Sigmoid colon (tissue), 7 donors: ENCODE measurements around the gene FRYL. TPM values are rescaled to one million over a fixed set of nuclear protein-coding genes. Genes with fewer than 3 reads are reported as not detected.

ENCODE experiments used
- DNase-seq: peaks from one replicate; pipeline ENCODE4 v3.0.0-alpha.2; 2019
- H3K27ac ChIP-seq, 4 donors: fragments of 200-600 bp; sonication (generic); one replicate each; pipeline ENCODE4 v1.5.1; 2016 to 2019; ENCODE audit warnings: mild to moderate bottlenecking in 1 of 4
- H3K27me3 ChIP-seq, 3 donors: fragments of 200-600 bp; sonication (generic); one replicate each; pipeline ENCODE4 v1.5.1; 2019; ENCODE audit warnings: mild to moderate bottlenecking in 1 of 3
- H3K36me3 ChIP-seq, 4 donors: fragments of 200-600 bp; sonication (generic); one replicate each; pipeline ENCODE4 v1.5.1; 2016 to 2019
- H3K4me1 ChIP-seq, 4 donors: fragments of 200-600 bp; sonication (generic); one replicate each; pipeline ENCODE4 v1.5.1; 2017 to 2019
- H3K4me3 ChIP-seq, 4 donors: fragments of 200-600 bp; sonication (generic); one replicate each; pipeline ENCODE4 v1.5.1; 2017 to 2019; ENCODE audit warnings: mild to moderate bottlenecking in 2 of 4, moderate library complexity in 1 of 4
- H3K9me3 ChIP-seq, 4 donors: fragments of 200-600 bp in 3 of 4; sonication (generic) in 3 of 4; one replicate each; pipeline versions ENCODE4 v1.5.1 to v1.6.1; 2013 to 2019
- EP300 ChIP-seq, 4 donors: sonication (generic); formaldehyde crosslinking; IDR thresholded peaks; one replicate each; pipeline ENCODE4 v1.6.1; 2017; ENCODE audit warnings: antibody characterized with exemption in 4 of 4
- POLR2A ChIP-seq, 2 donors: fragments of 450-650 bp; IDR thresholded peaks; one replicate each; pipeline ENCODE4 v1.6.1; 2016; ENCODE audit warnings: antibody characterized with exemption in 2 of 2, mild to moderate bottlenecking in 2 of 2, moderate library complexity in 2 of 2
- POLR2AphosphoS5 ChIP-seq, 4 donors: sonication (generic); formaldehyde crosslinking; IDR thresholded peaks; one replicate each; pipeline ENCODE4 v1.6.1; 2017; ENCODE audit warnings: antibody characterized with exemption in 4 of 4
- WGBS, 2 donors: extraction: QIAGEN DNeasy Blood & Tissue Kit; methylation state at CpG; one replicate each; pipeline ENCODE4 v1.1.7; 2013; 5-methylcytosine and 5-hydroxymethylcytosine counted together
- intact Hi-C: fragments of 100-400 bp; cut with DNase I; formaldehyde crosslinking; loops from one replicate; pipeline ENCODE4 v1.15.1; 2023
- polyA plus RNA-seq, 3 donors: library from polyadenylated mRNA; stranded (reverse); fragments of 200-250 nt; gene quantifications; one replicate each; pipeline ENCODE4 v1.2.3, GENCODE V29; 2013
- total RNA-seq, 4 donors: library from RNA; depleted of rRNA; stranded (reverse); fragments of >200 nt; gene quantifications; one replicate each; pipeline ENCODE4 v1.1.0, GENCODE V29; 2016
- TF ChIP-seq, protein P1 (sequence below), 4 experiments: fragments of 450-650 bp in 3 of 4; fragments of 200-600 bp in 1 of 4; IDR thresholded peaks; one replicate each; pipeline ENCODE4 v1.5.1; 2016 to 2019; ENCODE audit warnings: antibody characterized with exemption in 4 of 4, mild to moderate bottlenecking in 3 of 4, moderate library complexity in 2 of 4
- donor health status: healthy with polysubstance abuse.
- donor health status: Bipolar disorder and iron deficiency.
- donor health status: healthy.

Gene FRYL
- total and polyA plus RNA-seq, 7 donors: 41.4 to 72.4 (median 55.0) TPM

DNA sequence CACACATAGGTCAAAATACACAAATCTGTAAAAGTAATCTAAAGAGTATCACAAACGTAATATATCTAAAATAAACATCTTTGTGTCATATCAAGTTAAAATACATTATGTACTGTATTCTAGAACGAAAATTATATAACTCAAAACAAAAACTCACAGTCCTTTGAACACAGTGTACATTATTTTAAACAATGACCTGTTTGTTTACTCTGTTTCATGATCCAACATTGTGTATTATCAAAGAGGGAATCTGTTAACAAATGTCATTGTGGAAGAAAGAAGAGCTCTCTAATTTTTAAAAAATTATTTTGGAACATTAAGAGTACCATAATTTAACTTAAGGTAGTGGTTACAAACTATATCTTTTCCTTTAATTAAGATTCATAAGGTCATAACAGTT, 144.1 kb downstream of the FRYL start:
- intact Hi-C loops: no loop called here
- Histone ChIP-seq H3K36me3 (no peaks in the 10 kb centered on the region), H3K4me1 (peaks cover 0 to 14% (median 5%) of the 10 kb centered on the region in 4 donors), H3K4me3 (no peak overlapping the region), H3K27me3 (no peaks in the 10 kb centered on the region), H3K9me3 (no peaks in the 10 kb centered on the region), H3K27ac (no peak overlapping the region)
- no peak for DNase-seq
- WGBS, 2 donors: 8 to 31% methylated on average over 2 of the region's 2 CpGs
- TF ChIP-seq, protein P1, sequence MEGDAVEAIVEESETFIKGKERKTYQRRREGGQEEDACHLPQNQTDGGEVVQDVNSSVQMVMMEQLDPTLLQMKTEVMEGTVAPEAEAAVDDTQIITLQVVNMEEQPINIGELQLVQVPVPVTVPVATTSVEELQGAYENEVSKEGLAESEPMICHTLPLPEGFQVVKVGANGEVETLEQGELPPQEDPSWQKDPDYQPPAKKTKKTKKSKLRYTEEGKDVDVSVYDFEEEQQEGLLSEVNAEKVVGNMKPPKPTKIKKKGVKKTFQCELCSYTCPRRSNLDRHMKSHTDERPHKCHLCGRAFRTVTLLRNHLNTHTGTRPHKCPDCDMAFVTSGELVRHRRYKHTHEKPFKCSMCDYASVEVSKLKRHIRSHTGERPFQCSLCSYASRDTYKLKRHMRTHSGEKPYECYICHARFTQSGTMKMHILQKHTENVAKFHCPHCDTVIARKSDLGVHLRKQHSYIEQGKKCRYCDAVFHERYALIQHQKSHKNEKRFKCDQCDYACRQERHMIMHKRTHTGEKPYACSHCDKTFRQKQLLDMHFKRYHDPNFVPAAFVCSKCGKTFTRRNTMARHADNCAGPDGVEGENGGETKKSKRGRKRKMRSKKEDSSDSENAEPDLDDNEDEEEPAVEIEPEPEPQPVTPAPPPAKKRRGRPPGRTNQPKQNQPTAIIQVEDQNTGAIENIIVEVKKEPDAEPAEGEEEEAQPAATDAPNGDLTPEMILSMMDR (IDR thresholded peaks at IDR 0.05): no peak
- TF ChIP-seq POLR2A (IDR thresholded peaks at IDR 0.05): no peak
- no peak for TF ChIP-seq EP300 (IDR thresholded peaks at IDR 0.05)
- TF ChIP-seq POLR2AphosphoS5 (IDR thresholded peaks at IDR 0.05): no peak

DNA sequence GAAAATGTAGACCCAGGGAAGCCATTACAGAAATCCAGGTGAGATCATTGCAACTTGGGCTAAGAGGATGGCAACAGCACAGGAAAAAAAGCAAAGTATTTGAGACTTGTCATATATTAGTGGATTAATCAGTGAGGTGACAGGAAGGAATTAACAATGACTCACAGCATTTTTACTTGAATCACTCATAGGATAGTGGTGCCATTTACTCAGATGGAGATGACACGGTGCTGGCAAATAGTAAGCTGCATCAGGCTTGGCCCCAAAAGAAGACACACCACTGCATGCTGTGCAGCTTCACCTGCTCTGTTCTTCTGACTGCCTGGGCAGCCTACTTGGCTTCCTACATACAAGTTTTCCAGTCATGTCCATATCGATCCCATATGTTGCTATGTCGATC, 144.8 kb downstream of the FRYL start:
- no peaks in the 10 kb centered on the region for H3K27me3 ChIP-seq
- no peaks in the 10 kb centered on the region for H3K9me3 ChIP-seq
- 84 to 87% methylated on average over 3 of the region's 3 CpGs for WGBS, 2 donors
- intact Hi-C loops: no loop called here
- no peak overlapping the region for H3K4me3 ChIP-seq
- DNase-seq: no peak
- no peak overlapping the region for H3K27ac ChIP-seq
- no peaks in the 10 kb centered on the region for H3K36me3 ChIP-seq
- TF ChIP-seq POLR2AphosphoS5 (IDR thresholded peaks at IDR 0.05): no peak
- TF ChIP-seq, protein P1 (IDR thresholded peaks at IDR 0.05): no peak
- TF ChIP-seq POLR2A (IDR thresholded peaks at IDR 0.05): no peak
- TF ChIP-seq EP300 (IDR thresholded peaks at IDR 0.05): no peak
- peaks cover 0 to 14% (median 3%) of the 10 kb centered on the region in 4 donors for H3K4me1 ChIP-seq

DNA sequence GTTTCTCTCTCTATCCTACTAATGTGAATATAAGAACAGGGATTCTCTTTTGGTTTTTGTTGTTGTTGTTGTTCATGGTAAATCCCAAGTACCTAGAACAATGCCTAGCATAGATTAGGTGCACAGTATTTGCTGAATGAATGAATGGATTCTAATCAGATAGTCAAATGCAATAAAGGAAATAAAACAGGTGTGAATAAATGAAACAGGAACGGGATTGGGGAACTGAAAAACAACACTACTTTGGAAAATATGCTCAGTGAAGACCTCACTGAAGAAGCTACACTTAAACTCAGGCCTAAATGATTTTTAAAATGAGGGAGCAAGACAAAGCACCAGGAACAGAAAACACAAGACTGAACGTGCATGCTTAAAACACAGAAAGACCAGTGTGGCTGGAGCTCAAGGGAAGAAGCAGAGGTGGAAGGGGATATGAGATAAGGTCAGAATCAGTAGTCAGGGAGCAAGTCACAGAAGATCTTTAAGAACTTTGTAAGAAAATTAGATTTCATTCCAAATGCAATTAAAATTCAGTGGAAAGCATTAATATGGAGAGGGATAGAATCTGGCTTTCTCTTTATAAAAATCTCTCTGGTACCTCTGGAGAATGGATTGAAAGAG, 145.3 kb downstream of the FRYL start:
- no peak overlapping the region for H3K4me3 ChIP-seq
- WGBS, 2 donors: 48 to 62% methylated on average over 2 of the region's 2 CpGs
- TF ChIP-seq, protein P1 (IDR thresholded peaks at IDR 0.05): no peak
- TF ChIP-seq POLR2A (IDR thresholded peaks at IDR 0.05): no peak
- intact Hi-C loops: no loop called here
- peaks cover 0 to 14% (median 3%) of the 10 kb centered on the region in 4 donors for H3K4me1 ChIP-seq
- H3K27me3 ChIP-seq: no peaks in the 10 kb centered on the region
- no peak overlapping the region for H3K27ac ChIP-seq
- no peaks in the 10 kb centered on the region for H3K36me3 ChIP-seq
- H3K9me3 ChIP-seq: no peaks in the 10 kb centered on the region
- no peak for DNase-seq

DNA sequence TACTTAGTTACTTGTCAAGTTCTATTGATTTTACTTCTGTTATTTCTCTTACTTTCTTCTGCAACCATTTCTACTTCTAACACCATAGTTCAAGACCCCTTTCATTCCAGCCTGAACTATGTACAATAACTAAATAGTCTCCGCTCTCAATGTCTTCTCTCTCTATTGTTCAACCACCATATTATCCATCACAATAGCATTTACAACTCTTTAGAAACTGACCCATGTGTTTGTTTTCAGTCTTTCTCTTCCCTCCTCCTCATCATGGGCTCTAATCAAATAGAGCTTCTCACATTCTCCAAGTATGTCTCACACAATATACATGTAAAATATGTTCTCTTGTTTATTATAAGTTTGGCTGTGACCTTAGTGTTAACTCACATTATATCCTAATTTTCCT, 146.4 kb downstream of the FRYL start:
- no peak for DNase-seq
- TF ChIP-seq POLR2A (IDR thresholded peaks at IDR 0.05): no peak
- no peak for TF ChIP-seq POLR2AphosphoS5 (IDR thresholded peaks at IDR 0.05)
- no peak for TF ChIP-seq EP300 (IDR thresholded peaks at IDR 0.05)
- TF ChIP-seq, protein P1 (IDR thresholded peaks at IDR 0.05): no peak

DNA sequence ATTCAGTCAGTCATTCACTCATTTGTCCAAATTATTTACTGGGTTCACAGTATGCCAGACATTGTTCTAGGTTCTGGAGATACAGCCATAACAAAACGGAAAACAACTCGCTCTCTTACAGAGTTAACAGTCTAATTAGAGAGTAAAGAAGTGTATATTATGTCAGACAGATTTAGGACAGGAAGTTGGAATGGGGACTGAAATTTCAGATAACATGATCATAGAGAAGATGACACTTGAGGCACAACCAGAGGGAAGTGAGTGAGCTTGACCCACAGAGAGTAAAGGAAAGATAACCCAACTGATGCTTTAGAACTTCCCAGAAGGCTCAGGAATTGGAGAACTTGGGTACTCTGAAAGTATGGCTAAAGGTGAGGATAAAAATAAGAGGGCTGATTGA, 150.6 kb downstream of the FRYL start:
- Histone ChIP-seq H3K36me3 (no peaks in the 10 kb centered on the region), H3K4me3 (no peak overlapping the region), H3K27me3 (no peaks in the 10 kb centered on the region), H3K9me3 (no peaks in the 10 kb centered on the region), H3K4me1 (no peaks in the 10 kb centered on the region), H3K27ac (no peak overlapping the region)
- no peak for TF ChIP-seq EP300 (IDR thresholded peaks at IDR 0.05)
- no peak for TF ChIP-seq POLR2AphosphoS5 (IDR thresholded peaks at IDR 0.05)
- TF ChIP-seq, protein P1 (IDR thresholded peaks at IDR 0.05): no peak
- TF ChIP-seq POLR2A (IDR thresholded peaks at IDR 0.05): no peak
- DNase-seq: no peak
- intact Hi-C loops: no loop called here
- WGBS, 2 donors: 84 to 94% methylated on average over 2 of the region's 2 CpGs

More for the DNA sequence above, 146.4 kb downstream of the FRYL start:
- 98 to 99% methylated on average over 1 of the region's 1 CpG for WGBS, 2 donors
- intact Hi-C loops: no loop called here
- Histone ChIP-seq H3K27me3 (no peaks in the 10 kb centered on the region), H3K4me1 (peaks cover 0 to 14% (median 3%) of the 10 kb centered on the region in 4 donors), H3K36me3 (no peaks in the 10 kb centered on the region), H3K4me3 (no peak overlapping the region), H3K9me3 (no peaks in the 10 kb centered on the region), H3K27ac (no peak overlapping the region)
